Measurements from ENCODE around the gene TMEM86B.

Gene TMEM86B

GRCh38 chr19:55209693-55210472, 18.7 kb downstream of the TMEM86B start:
- Histone ChIP-seq H3K79me2 (ENCODE audit: control insufficient read depth, low read length) (no peaks in the 10 kb centered on the region), H3K36me3 (ENCODE audit: control insufficient read depth, low read length) (no peaks in the 10 kb centered on the region), H3K9me2 (replicated peaks; ENCODE audit: control insufficient read depth, low read length) (no peaks in the 10 kb centered on the region), H3K9me3 (ENCODE audit: control insufficient read depth, insufficient read depth, low read length) (no peaks in the 10 kb centered on the region), H3K27me3 (ENCODE audit: control insufficient read depth, low read length) (peaks cover 2% of the 10 kb centered on the region; the same call in 1 of the 2 replicates), H3K4me2 (ENCODE audit: low read length) (no peak overlapping the region), H4K20me1 (ENCODE audit: control insufficient read depth, insufficient read depth, low read depth, low read length) (no peaks in the 10 kb centered on the region), H3F3A (ENCODE audit: control insufficient read depth, insufficient read depth) (no peaks in the 10 kb centered on the region), H3K4me1 (ENCODE audit: control insufficient read depth, low read length) (peaks cover 9% of the 10 kb centered on the region), H3K4me3 (ENCODE audit: low read length) (no peak overlapping the region), H3K27ac (ENCODE audit: low read depth, low read length) (no peak overlapping the region)
- TF ChIP-seq EZH2phosphoT487 (IDR thresholded peaks at IDR 0.05; ENCODE audit: borderline replicate concordance, low read length), result no peak

- no peaks in the 10 kb centered on the region for H3K9me3 ChIP-seq (ENCODE audit: control insufficient read depth, insufficient read depth, low read length)
- no peak within 1 kb of the TSS for H3K4me3 ChIP-seq (ENCODE audit: low read length)
- H3K27ac ChIP-seq (ENCODE audit: low read depth, low read length), result no peak within 1 kb of the TSS
- no peaks in the 10 kb centered on the region for H3F3A ChIP-seq (ENCODE audit: control insufficient read depth, insufficient read depth)
- no peaks in the 10 kb centered on the region for H3K79me2 ChIP-seq (ENCODE audit: control insufficient read depth, low read length)
- peaks cover 9% of the 10 kb centered on the region for H3K4me1 ChIP-seq (ENCODE audit: control insufficient read depth, low read length)
- TF ChIP-seq CTCF (IDR thresholded peaks at IDR 0.05; ENCODE audit: low read depth, low read length, poor library complexity, severe bottlenecking) (no peak), EZH2phosphoT487 (IDR thresholded peaks at IDR 0.05; ENCODE audit: borderline replicate concordance, low read length) (no peak)
- H3K9me2 ChIP-seq (replicated peaks; ENCODE audit: control insufficient read depth, low read length), result no peaks in the 10 kb centered on the region
- no peaks in the 10 kb centered on the region for H3K36me3 ChIP-seq (ENCODE audit: control insufficient read depth, low read length)
- peaks cover 2% of the 10 kb centered on the region; the same call in 1 of the 2 replicates for H3K27me3 ChIP-seq (ENCODE audit: control insufficient read depth, low read length)
- H4K20me1 ChIP-seq (ENCODE audit: control insufficient read depth, insufficient read depth, low read depth, low read length), result no peaks in the 10 kb centered on the region
- no peak within 1 kb of the TSS for H3K4me2 ChIP-seq (ENCODE audit: low read length)
Measured at GRCh38 chr19:55208880-55209692, 19.5 kb downstream of the TMEM86B start, which contains the start of gene PTPRH. Gene PTPRH (minus strand): TSS chr19:55209501. CDS start chr19:55209433, 68 bp downstream.

- no peaks in the 10 kb centered on the region for H3K9me3 ChIP-seq (ENCODE audit: control insufficient read depth, insufficient read depth, low read length)
- H3K9me2 ChIP-seq (replicated peaks; ENCODE audit: control insufficient read depth, low read length), result no peaks in the 10 kb centered on the region
- TF ChIP-seq EZH2phosphoT487 (IDR thresholded peaks at IDR 0.05; ENCODE audit: borderline replicate concordance, low read length) (no peak), CTCF (IDR thresholded peaks at IDR 0.05; ENCODE audit: low read depth, low read length, poor library complexity, severe bottlenecking) (no peak)
- H3F3A ChIP-seq (ENCODE audit: control insufficient read depth, insufficient read depth), result no peaks in the 10 kb centered on the region
- peaks cover 2% of the 10 kb centered on the region; the same call in 1 of the 2 replicates for H3K27me3 ChIP-seq (ENCODE audit: control insufficient read depth, low read length)
- no peak overlapping the region for H3K4me3 ChIP-seq (ENCODE audit: low read length)
- H3K36me3 ChIP-seq (ENCODE audit: control insufficient read depth, low read length), result no peaks in the 10 kb centered on the region
- no peaks in the 10 kb centered on the region for H3K79me2 ChIP-seq (ENCODE audit: control insufficient read depth, low read length)
- H3K4me1 ChIP-seq (ENCODE audit: control insufficient read depth, low read length), result peaks cover 9% of the 10 kb centered on the region
- no peak overlapping the region for H3K27ac ChIP-seq (ENCODE audit: low read depth, low read length)
- no peaks in the 10 kb centered on the region for H4K20me1 ChIP-seq (ENCODE audit: control insufficient read depth, insufficient read depth, low read depth, low read length)
- H3K4me2 ChIP-seq (ENCODE audit: low read length), result no peak overlapping the region
Measured at GRCh38 chr19:55206664-55207500, 21.7 kb downstream of the TMEM86B start.
